IMR-90 (cell line): ENCODE measurements around the gene ADAMTS8. TPM values are rescaled to one million over a fixed set of nuclear protein-coding genes. Genes with fewer than 3 reads are reported as not detected.

ENCODE experiments used
- MAFK ChIP-seq: IDR thresholded peaks from 2 replicates; pipeline ENCODE4 v1.6.1; 2012; ENCODE audit warnings: low read depth, low read length, improper control_type of control experiment
- polyA plus RNA-seq, 3 experiments: library from polyadenylated mRNA; depleted of rRNA; stranded (reverse); fragments of >200 nt; gene quantifications; 2 replicates each; pipeline ENCODE4 v1.2.3, GENCODE V29; 2012; ENCODE audit warnings: low replicate concordance in 1 of 3
- total RNA-seq: library from RNA; depleted of rRNA; stranded (reverse); fragments of >200 nt; gene quantifications from 2 replicates; pipeline ENCODE4 v1.2.3, GENCODE V29; 2012
- TF ChIP-seq, protein P1 (sequence below): conservative IDR thresholded peaks from 2 replicates; pipeline ENCODE4 v1.5.1; 2012; ENCODE audit warnings: mild to moderate bottlenecking, low read depth, low read length, improper control_type of control experiment

The ADAMTS8 gene
- total and polyA plus RNA-seq, 2 of the 4 experiments (the other 2 are of a cell fraction), result under 0.01 to 0.60 TPM

DNA sequence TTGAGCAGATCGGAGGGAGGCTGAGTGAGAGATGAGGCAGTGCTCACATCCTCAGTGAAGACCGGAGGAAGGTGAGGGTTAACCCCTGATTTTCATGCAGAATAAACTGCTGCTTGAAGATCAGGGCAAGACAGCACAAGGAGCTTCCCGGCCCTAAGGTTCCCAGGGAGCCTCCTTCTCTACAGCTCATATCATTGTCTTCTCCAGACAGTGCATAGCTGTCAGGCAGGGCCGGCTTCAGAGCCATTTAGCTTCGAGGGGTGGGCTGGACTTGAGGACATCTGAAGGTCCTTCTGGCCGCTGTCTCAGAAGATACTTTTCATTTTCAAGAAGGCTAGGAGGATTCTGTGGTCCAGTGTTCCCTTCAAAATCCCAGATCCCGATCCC lies 7.2 kb downstream of the ADAMTS8 start (continued):
- TF ChIP-seq, protein P1, sequence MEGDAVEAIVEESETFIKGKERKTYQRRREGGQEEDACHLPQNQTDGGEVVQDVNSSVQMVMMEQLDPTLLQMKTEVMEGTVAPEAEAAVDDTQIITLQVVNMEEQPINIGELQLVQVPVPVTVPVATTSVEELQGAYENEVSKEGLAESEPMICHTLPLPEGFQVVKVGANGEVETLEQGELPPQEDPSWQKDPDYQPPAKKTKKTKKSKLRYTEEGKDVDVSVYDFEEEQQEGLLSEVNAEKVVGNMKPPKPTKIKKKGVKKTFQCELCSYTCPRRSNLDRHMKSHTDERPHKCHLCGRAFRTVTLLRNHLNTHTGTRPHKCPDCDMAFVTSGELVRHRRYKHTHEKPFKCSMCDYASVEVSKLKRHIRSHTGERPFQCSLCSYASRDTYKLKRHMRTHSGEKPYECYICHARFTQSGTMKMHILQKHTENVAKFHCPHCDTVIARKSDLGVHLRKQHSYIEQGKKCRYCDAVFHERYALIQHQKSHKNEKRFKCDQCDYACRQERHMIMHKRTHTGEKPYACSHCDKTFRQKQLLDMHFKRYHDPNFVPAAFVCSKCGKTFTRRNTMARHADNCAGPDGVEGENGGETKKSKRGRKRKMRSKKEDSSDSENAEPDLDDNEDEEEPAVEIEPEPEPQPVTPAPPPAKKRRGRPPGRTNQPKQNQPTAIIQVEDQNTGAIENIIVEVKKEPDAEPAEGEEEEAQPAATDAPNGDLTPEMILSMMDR, result no peak
- no peak for TF ChIP-seq MAFK
